HG03432 (cell line): ENCODE measurements around the gene CCDC178.
"Not testable (repeated sequence)": the region's sequence is repeated elsewhere in the genome, so short reads cannot be mapped to it uniquely, and the experiment has no call there.

Experiments used
- ATAC-seq: cut with Tn5 transposase; IDR thresholded peaks from one replicate; pipeline ENCODE4 v1.9.1; 2021; ENCODE audit warnings: mild to moderate bottlenecking, moderate library complexity; ENCODE audit not compliant: unreplicated experiment

The CCDC178 gene

GRCh38 chr18:33020877-33021276, 419.6 kb downstream of the CCDC178 start:
- ATAC-seq: no peak

- no peak for ATAC-seq
Observed at GRCh38 chr18:33014060-33014796, 426.3 kb downstream of the CCDC178 start.

DNA sequence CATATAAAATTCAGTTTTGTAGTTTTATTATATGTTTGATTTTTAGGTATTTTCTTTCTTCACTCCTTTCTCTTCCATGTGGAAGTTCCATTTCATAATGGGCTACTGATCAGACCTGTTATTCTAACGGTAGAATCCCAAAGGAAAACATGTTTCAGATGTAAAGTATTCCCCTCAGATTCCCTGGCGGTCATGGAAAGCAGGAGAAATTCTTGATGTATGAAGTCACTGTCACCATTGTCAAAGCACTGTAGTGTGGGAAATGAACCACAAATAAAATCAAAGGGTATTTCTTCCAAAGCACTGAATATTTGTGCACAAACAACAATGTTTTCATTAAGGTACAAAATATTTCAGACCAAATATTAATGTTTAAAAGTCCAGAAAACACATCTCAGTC, 430.4 kb downstream of the CCDC178 start:
- no peak for ATAC-seq

- ATAC-seq: no peak
Observed at GRCh38 chr18:32998921-32999320, 441.6 kb downstream of the CCDC178 start.

DNA sequence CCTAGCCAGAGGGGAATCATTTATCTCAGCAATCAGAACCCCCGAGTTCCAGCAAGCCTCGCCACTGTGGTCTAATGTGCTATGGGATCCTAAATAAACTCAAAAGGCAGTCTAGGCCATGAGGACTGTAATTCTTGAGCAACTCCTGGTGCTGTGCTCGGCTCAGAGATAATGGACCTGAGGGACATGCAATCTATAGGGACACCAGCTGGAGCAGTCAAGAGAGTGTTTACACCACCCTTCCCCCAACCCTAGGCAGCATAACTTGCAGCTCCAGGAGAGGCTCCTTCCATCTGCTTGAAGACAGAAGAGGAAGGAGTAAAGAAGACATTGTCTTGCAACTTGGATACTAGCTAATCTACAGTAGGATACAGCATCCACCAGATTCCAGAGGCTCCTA, 442.2 kb downstream of the CCDC178 start:
- ATAC-seq: no peak

- ATAC-seq: no peak
Observed at GRCh38 chr18:32983721-32984120, 456.8 kb downstream of the CCDC178 start.

DNA sequence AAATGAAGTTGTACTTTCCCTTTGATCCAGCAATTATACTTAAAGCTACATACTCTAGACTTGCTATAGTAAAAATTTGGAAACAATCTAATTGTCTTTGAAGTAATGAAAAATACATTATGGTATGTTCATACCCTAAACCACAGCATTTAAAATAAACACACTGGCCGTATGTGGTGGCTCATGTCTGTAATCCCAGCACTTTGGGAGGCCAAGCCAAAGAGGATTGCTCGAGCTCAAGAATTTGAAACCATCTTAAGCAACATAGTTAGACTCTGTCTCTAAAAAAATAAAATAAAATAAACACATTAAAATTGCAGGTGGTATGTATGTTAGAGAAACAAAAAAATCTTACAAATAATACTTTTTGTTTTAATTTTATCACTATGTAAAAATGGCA, 459.6 kb downstream of the CCDC178 start:
- no peak for ATAC-seq

DNA sequence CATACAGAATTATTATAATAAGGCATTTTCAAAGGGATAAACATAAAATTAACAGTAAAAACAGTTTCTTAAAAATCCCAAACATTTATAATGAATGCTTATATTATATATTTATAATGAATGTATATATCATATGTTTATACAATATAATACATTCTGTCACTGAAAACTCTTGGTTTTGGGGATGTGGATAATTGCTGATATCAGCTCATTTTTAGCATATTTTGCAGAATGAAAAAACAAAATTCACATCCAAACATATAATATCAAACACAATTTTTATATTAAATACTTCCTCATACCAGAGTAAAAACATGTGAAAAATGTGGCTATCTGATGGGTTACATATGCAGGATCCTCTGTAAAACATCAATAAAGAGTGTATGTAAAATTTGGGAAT, 465.0 kb downstream of the CCDC178 start:
- ATAC-seq: no peak

GRCh38 chr18:32975163-32975436, 465.4 kb downstream of the CCDC178 start:
- no peak for ATAC-seq

DNA sequence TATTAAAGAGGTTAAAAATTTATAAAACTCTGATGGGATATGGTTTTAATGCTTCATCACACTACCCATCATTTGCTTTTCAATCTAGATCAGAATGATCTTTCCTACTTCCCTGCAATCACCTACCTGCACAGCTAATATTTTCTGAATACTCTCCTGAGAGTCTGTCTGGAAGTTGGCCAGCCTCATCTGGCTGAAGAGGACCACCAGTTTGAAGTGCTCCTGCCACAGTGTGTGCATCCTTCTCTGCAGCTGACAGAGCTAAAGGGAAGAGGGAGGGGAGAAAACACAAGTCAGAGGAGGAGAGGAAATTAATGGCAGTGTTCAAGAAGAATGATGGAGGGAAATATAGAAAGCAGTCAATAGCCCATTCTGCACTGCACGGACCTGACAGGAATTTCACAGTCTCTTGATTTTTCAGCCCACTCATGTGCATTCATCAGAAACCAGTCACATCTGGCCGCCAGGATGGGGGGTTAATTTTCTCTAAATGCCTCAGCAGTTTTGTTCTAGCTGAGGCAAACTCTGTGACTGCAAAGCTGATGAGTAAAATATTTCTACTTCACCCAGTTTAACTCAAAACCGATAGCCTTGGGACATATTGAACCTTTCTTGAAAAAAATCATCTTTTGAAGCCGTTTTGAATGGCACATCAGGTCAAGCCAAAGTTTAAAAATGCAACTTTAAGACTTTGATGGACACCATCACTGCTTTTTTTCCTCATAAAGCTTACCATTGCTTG, 465.9 kb downstream of the CCDC178 start:
- peak; percentile 88 for ATAC-seq

DNA sequence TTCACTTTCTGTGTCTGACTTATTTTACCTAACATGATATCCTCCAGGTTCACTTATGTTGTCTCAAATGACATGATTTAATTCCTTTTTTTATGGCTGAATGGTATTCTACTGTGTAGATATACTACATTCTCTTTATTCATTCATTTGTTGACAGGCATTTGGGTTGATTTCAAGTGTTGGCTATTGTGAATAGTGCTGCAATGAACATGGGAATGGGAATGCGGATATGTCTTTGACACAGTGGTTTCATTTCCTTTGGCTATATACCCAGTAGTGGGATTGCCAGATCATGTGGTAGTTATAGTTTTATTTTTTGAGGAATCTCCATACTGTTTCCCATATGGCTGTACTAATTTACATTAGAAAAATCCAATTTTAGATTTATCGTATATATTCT, 472.3 kb downstream of the CCDC178 start:
- no peak for ATAC-seq

- no peak for ATAC-seq
Observed at GRCh38 chr18:32966141-32966540, 474.4 kb downstream of the CCDC178 start.

DNA sequence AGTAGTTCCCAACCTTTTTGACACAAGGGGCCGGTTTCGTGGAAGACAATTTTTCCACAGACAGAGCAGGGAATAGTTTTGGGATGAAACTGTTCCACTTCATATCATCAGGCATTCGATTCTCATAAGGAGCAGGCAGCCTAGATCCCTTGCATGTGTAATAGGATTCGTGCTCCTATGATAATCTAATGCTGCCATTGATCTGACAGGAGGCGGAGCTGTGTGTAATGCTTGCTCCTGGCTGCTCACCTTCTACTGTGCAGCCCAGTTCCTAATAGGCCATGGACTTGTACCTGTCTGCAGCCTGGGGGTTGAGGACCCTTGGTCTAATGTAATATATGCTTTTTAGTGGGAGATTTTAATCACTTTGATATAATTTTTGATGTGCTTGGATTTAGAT, 479.0 kb downstream of the CCDC178 start:
- no peak for ATAC-seq

GRCh38 chr18:32958746-32959145, 481.8 kb downstream of the CCDC178 start:
- no peak for ATAC-seq

GRCh38 chr18:32956591-32957315, 483.8 kb downstream of the CCDC178 start:
- no peak for ATAC-seq

DNA sequence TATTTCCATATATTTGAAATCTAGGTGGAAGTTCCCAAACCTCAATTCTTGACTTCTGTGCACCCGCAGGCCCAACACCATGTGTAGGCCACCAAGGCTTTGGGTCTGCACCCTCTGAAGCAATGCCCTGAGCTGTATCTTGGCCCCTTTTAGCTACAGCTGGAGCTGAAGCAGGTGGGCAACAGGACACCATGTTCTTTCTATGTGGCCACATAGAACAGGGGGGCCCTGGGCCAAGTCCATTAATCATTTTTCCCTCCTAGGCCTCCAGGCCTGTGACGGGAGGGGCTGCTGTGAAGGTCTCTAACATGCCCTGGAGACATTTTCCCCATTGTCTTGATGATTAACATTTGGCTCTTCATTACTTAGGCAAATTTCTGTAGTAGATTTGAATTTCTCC, 488.2 kb downstream of the CCDC178 start:
- ATAC-seq: not testable (repeated sequence)

GRCh38 chr18:32937597-32937996, 502.9 kb downstream of the CCDC178 start:
- ATAC-seq: no peak

DNA sequence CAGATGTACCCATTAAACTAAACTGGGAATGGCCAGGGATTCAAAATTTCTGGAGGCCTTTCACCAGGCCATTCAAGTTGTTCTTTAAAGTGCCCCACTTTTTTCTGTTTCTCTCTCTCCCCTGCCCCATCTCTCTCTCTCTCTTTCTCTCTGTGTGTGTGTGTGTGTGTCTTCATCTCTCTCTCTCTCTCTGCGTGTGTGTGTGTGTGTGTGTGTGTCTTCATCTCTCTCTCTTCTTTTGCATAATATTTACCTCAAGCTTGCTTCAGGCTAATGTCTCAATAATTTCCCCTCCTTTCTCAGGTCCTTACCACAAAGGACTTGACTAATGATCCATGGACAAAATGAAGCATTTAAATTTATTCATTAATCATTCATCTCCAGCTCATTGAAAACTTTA, 503.5 kb downstream of the CCDC178 start:
- ATAC-seq: no peak

GRCh38 chr18:32934201-32934600, 506.3 kb downstream of the CCDC178 start:
- no peak for ATAC-seq

GRCh38 chr18:32930695-32931301, 509.7 kb downstream of the CCDC178 start:
- ATAC-seq: peak; percentile 99

GRCh38 chr18:32929213-32929612, 511.3 kb downstream of the CCDC178 start:
- no peak for ATAC-seq
